LoVo (cell line): Measurements from ENCODE around the gene BROX.
"Not testable (repeated sequence)": the region's sequence is repeated elsewhere in the genome, so short reads cannot be mapped to it uniquely, and the experiment has no call there.

Experiments
- DNase-seq: peaks from one replicate; pipeline ENCODE4 v3.0.0-alpha.2; 2016; ENCODE audit warnings: low spot score

BROX gene

DNA sequence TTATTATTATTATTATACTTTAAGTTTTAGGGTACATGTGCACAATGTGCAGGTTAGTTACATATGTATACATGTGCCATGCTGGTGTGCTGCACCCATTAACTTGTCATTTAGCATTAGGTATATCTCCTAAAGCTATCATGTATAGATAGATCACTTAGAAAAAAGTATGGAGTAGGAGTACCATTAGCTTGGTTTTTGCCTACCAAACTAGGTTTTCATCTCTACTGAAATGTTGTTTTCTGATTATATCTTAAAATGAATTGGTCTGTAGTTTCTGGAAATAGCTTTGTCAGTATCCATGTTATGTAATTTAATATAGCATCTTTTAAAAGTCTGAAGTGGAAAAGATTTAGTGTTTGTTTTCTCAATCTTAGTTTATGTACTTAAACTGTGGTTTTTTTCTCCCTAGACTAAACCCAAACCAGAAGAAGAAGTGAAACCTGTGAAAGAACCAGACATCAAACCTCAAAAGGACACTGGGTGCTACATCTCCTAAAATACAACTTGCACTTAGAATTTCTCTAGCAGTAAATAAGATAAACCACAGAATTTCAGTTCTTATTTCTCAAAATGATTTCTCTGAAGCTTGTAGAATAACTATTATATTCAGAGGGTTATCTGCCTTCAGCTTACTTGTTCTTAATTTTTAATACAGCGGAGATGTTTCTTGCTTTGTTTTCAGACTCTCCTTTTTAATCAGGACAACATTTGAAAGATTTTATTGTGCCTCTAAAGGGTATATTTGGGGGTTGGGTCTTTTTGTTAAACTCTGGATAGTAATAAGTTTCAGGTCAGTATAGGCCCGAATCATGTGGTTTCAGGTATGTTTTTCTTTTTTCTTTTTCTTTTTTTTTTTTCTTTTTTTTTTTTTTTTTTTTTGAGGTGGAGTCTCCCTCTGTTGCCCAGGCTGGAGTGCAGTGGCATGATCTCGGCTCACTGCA lies 20.1 kb downstream of the BROX start:
- no peak for DNase-seq

DNA sequence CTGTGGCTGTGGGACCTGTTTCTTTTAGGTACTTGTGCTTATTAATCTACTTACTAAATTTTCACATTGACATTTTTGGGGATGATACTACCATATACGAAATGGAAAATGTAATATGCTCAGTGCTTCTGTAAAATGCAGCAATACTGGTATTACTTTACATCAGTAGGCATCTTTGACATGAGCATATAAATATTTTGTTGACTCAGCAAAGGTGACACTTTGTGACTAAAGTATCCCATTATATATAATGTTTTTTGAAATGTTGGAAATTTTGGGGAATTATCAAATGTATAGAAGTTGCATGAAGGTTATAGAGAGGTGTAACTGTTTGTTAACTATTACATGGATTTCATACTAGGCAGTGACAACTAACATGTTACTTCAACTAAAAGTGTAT lies 22.4 kb downstream of the BROX start:
- DNase-seq = no peak

DNA sequence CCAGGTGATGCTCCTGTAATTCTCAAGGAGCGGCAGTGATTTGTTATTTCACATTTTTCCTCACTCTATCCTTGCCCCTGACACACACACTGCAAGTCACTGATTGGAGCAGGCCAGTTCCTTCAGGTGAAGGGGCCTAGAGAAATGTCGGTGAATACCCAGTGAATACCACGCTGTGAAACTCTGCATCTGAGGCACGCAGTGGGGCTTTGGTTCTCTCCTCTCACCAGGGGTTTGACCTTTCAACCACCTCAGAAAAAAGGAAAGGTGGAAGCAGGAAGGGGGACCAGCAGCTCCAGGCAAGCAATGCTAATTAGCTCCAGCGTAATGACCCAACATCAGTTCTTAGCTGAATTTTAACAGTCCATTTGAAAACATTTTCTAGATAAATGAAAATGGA lies 24.1 kb downstream of the BROX start:
- DNase-seq = no peak

DNA sequence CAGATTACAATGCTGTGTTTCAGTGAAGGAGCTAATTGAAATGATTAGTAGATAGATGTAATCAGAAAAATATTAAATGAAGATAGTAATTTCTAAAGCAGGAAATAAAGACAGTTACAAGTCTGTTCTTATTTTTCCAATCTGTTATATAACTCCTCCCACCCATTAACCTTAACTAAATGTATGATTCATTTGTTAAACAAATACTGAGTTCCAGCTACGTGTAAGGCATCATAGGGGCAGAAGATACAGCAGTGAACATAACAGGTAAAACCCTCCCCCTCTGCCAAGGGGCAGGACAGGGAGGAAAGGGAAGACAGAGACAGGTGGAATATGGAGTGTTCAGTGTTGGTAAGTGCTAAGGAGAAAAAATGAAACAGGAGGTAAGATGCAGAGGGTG lies 24.6 kb downstream of the BROX start, which contains the start of gene FAM177B:
FAM177B (plus strand) TSS at position 231 of the 400 bp plus-strand sequence. CDS start 9,344 bp downstream, outside the sequence.
- peak; percentile 6 for DNase-seq

- DNase-seq = no peak
Observed at GRCh38 chr1:222739465-222739864, 27.1 kb downstream of the BROX start.

DNA sequence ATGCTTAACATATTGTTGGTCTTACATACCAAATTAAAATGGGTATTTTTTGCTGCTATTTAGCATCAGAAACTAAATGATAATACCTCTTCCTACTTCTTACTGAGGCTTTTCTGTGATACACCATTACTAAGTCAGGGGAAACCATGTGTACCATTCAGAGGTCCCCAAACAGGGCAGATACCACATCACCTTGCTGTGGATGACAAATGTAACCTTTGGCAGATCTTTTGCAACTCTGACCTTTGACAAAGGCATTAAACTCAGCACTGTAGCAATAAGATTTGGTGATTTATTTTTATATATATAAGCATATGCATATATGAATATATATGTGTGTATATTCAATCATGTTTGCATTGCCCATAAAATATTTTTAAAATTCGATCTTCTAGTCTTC lies 27.6 kb downstream of the BROX start:
- DNase-seq = no peak

GRCh38 chr1:222741630-222742457 lies 29.5 kb downstream of the BROX start:
- not testable (repeated sequence) for DNase-seq

- no peak for DNase-seq
Observed at GRCh38 chr1:222749927-222750326, 37.6 kb downstream of the BROX start.

DNA sequence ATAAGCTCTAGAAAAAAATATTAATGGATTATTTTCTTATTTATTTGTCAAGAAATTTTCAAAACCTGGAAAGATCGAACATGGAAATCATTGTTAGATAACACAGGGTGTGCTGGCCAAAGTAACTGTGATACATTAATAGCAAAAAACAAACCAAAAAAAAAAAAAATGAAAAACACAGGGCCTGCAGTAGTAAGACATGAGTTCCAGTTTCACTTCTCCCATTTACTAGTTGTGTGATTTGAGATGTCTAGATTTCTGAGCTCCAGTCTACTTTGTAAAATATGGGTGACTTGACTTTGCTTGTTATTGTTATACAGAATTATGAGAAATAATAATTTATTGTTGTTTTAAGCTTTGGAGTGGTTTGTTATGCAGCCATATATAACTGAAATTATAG lies 38.3 kb downstream of the BROX start:
- no peak for DNase-seq

DNA sequence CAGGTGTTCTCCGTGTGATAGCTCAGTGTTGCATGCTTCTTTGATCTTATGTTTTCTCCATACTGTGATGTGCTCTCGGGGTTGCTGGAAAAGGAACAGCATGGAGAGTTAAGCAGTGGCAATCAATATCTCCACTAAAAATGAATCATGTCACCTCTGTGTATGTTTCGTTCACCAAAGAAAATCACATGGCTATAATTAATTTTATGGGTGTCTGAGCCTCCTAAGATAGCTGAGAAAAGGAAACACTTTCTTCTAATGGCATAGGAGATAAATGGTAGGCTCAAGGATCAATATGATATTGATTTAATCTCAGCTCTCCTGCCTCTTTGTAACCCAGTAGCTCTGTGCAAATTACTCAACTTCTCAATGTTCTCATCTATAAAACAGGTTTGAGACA lies 38.9 kb downstream of the BROX start:
- no peak for DNase-seq

DNA sequence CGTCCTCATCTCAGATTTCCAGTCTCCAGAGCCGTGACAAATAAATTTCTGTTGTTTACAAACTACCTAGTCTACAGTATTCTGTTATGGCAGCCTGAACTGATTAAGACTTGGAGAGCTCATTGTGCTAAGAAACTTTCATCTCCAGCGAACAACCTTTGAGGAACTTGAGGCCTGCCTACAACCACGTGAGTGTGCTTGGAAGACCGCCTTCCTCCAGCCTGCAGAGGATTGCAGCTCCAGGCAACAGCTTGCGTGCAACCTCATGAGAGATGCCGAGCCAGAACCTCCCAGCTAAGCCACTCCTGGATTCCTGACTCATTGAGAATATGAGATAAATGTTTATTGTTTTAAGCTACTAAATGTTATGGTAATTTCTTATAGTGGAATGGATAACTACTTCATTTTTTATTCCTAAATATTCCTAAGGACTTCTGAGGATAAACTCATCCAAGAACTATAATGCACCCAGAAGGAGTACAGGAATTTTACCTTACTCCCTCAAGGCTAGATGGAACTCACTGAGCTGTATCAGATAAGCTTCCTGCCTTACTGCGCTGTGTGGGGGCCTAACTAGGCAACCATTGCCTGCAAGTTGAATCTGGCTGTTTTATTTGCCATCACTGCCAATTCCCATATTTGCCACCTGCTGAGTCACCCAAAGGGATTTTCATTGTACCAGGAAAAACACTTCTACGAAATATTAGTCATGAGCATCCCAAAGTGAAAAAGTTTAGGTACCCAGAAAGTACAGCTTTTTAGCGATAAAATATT lies 42.2 kb downstream of the BROX start:
- no peak for DNase-seq

DNA sequence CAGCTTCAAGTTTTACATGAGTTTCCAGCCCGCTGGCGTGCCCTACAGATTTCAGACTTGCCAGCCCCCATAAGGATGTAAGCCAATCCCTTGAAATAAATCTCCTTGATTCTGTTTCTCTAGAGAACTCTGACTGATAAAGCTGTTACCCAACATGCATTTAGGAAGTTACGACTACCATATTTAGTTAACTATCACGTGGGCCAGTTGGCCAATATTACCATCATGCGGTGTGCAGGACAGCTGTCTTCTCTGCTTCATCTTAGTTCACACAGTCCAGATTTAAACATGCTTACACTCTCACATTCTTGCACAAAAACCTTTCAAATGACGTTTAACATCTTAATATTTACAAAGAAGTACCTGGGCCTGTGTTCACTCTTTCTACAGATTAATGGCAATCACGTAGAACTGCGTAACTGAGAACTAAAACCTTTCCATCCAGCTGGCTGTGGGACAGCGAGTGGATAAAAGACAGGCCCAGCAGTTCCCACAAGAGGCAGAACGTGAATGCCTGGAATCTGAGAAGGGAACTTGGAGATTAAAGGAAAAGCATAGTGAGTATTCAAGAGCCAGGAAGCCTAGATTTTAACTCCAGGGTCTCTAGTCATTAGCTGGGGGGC lies 45.4 kb downstream of the BROX start:
- no peak for DNase-seq

DNA sequence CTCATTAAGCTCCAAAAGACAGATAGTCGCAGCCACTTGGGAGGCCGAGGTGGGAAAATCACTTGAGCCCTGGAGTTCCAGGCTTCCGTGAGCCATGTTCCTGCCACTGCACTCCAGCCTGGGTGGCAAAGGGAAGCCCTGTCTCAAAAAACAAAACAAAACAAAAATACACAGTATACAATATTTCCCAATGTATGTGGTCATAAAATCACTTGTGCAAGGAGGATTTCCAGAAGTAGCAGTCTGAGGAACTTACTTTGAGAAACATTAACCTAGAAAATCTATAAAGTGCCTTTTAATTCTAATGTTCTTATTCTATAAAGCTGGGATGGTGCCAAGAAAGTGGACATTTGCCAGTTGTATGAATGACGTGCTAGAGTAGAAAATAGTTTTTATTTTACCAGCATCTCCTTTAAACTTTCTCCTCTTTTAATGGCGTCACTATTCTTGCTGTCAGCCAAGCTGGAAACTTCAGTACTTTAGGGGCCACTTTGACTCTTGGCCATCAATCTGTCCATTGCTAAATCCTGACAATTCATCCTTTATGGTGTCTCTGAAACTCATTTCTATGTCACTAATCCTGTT lies 47.2 kb downstream of the BROX start:
- DNase-seq = no peak

DNA sequence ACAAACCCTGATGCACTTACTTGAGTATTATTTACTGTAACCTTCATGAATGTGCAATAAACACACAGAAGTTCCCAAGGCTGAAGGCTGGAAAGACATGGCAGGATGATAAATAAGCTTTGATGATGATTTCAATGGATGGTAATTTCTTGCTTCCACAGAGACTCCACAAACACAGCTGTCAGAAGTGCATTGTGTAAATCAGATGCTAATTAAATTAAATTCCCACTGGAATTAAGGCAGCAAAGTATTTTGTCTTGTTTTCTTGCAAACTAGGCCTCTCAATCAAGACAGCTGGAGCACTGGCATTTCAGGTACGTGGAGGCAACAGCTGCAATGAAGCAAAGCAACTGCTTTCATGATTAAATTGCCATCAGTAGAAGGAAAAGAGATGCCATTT lies 48.7 kb downstream of the BROX start:
- no peak for DNase-seq

DNA sequence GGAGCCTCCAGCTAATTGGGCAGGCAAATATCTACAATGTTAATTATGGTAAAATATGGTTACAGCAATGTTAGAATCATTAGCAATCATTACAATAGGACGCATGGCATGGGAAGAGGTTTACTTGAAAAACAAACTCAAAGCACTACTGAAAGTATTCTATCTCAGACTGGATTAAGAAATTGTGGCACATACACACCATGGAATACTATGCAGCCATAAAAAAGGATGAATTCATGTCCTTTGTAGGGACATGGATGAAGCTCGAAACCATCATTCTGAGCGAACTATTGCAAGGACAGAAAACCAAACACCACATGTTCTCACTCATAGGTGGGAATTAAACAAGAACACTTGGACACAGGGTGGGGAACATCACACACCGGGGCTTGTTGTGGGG lies 49.8 kb downstream of the BROX start:
- DNase-seq = not testable (repeated sequence)

- DNase-seq = no peak
Observed at GRCh38 chr1:222767152-222767571, 54.8 kb downstream of the BROX start.

GRCh38 chr1:222768592-222768991 lies 56.2 kb downstream of the BROX start:
- DNase-seq = no peak

- no peak for DNase-seq
Observed at GRCh38 chr1:222769181-222769580, 56.8 kb downstream of the BROX start.

DNA sequence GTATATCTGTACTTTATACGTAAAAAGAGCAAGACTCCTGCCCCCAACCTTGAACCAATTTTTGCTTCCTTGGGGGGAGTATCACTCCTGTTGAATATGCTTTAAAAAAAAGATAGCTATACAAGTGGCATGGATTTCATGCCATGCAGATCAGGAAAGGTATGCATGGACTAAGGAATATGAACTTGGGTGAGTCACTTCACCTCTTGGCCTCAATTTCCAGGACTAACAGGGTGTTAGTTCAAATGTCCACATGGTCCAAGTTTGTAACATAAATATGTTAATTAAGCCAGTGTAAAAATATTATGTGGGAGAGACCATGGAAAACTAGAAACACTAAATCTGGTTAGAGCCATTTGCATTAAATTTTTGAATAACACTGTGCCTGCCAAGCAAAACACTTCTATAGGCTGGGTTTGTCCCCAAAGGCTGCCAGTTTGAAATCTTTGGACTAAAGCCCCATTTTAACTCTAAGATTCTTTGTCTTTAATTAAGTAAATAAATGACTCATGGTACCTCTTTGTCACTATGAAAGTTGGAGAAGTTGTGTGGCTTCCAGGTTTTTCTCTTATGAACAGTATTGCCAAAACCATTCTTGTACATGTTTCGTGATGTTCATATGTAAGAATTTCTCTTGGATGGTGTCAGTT lies 57.7 kb downstream of the BROX start:
- no peak for DNase-seq

DNA sequence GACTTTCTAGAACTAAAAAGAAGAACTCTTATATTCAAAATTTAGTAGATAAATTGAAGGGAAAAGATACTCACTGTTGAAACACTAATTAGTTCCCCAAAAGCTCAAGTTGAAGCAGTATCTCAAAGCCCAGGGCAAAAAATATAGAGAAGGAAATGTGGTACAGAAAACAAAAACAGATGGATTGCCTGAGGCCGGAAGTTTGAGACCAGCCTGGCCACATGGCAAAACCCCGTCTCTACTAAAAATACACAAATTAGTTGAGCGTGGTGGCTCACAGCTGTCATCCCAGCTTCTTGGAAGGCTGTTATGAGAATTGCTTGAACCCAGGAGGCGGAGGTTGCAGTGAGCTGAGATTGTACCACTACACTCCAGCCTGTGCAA lies 60.6 kb downstream of the BROX start:
- no peak for DNase-seq

DNA sequence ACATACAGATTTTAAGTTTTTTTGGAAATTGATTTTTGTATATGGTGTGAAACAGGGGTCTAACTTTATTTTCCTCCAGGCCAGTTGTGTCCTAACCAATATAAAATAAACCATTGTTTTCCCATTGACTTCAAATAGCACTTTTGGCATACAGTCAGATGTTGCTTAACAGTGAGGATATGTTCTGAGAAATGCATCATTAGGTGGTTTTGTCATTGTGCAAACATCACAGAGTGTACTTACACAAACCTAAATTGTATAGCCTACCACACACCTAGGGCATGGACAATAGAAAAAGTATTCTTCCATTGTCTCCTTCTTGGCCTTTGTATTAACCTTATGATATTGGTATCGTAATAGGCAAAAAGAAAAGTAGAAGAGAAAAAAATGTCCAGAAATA lies 65.1 kb downstream of the BROX start:
- DNase-seq = no peak
